SHP77 treated with DMSO at 0.1 percent for 48 hours (cell line): ENCODE data around the gene CACNA1I.

Experiments
- DNase-seq: peaks from one replicate; lab custom pipeline; 2025; lab: John Stamatoyannopoulos, UW

CACNA1I gene

DNA sequence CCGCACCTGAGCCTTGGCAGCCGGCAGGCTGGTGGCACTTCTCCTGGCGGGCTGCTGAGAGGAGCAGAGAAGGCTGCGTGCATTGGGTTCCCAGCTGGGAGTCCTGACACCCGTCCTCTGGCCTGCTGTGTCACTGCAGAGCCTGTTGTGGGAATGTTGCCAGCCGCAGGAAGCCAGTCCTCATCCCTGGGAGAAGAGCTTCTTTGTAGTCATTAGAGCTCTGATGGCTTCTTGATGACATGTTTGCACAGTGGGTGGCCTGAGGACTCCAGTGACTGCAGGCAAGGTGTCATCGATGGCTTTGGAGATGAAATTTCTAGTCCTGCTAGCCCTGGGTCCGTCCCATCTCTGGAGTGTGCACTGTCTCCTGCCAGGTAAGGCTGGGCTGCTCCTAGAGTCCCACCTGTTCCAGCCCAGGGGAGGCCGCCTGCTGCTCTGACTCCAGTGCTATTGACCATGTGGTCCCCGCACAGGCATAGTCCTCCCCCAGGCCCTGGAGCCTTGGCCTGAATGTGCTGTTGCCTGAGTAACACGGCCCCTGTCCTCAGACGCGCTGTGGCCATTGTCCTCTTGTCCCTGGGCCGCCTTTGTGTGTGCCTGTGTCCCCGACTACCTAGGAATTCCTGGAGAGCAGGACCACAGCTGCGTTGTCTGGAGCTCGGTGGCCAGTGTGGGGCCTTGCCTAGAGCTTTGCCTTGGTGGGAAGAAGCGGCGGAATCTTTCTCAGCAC, 129.2 kb downstream of the CACNA1I start:
- DNase-seq = peak; percentile 77

- no peak for DNase-seq
Measured at GRCh38 chr22:39700565-39700964, 130.0 kb downstream of the CACNA1I start.

DNA sequence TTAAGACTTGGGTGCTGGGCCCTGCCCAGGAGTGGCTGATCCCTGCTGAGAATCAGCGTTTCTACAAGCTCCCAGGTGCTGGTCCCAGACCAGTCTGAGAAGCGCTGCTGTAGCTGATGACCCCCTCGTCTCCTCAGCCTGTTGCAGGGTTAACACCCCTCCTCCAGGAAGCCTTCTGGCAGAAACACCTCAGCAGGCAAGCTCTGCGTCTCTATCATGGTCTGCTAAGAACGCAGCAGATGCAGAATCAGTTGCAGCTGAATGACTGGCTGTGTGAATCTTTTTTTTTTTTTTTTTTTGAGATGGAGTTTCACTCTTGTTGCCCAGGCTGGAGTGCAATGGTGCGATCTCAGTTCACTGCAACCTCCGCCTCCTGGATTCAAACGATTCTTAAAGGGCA, 132.5 kb downstream of the CACNA1I start:
- no peak for DNase-seq

GRCh38 chr22:39703928-39704639, 133.5 kb downstream of the CACNA1I start:
- no peak for DNase-seq

- DNase-seq = no peak
Measured at GRCh38 chr22:39705386-39705785, 134.8 kb downstream of the CACNA1I start.

- DNase-seq = no peak
Measured at GRCh38 chr22:39706376-39707140, 136.0 kb downstream of the CACNA1I start.

GRCh38 chr22:39707351-39707750, 136.8 kb downstream of the CACNA1I start:
- DNase-seq = no peak

DNA sequence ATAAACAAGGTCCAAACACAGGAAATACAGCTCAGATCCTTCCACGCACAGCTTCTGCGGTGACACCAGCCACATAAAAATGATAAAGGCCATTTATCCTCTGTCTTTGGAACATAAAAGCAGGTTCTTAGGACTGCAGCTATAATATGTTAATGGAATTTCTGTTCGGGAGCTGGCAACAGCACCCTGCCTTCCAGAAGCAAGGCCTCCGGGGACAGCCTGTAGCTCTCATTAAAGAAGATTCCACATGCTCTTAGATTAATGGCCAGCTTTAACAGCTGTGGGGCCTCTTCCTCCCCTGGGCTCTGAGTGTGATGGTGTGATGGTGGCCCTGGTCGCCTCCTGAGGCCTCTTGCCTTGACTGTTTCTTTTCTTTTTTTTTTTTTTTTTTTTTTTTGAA, 137.3 kb downstream of the CACNA1I start:
- no peak for DNase-seq

DNA sequence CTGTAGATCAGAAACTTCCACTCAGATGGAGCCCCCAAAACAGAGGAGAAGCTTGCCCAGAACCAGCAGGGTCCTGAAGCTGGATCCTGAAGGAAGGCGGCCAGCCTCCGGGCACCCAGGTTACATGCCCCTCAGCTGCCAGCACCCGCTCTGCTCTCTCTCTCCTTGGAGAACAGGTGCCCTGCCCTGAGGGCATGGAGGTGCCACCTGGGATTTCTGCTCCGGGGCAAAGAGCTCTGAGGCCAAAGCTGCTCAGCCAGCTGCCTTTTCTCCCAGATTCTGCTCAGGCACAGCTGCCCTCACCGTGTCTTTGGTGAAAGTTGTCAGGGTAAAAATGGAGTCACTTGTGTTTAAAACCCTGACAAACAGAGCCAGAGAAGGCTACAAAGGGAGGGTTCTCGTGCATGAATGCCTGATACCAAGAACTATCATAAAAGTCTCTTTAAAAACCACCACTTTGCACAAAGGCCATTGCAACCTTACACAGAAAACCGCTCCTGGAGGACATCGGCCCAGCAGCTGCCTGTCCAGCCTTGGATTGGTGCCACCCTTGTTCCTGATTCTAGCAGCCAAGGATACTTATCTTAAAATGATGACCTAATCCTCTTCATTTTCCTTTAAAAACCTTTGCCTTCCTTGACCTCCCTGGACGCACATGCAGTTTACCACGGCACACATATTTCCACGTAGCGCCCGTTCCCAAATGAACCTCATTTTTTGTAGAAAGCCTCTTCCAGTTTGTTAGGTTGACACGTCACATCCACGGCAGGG, 140.0 kb downstream of the CACNA1I start:
- no peak for DNase-seq

DNA sequence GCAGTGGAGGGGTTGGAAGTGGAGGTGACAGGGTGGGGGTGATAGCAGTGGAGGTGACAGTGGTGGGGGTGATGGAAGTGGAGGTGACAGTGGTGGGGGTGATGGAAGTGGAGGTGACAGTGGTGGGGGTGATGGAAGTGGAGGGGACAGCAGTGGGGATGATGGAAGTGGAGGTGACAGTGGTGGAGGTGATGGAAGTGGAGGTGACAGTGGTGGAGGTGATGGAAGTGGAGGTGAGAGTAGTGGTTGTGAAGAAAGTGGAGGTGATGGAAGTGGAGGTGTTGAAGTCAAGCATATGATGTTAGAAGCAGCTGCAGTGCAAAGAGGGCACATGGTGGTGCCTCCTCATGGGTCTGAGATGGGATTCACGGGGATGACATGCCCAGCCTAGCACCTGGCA, 141.5 kb downstream of the CACNA1I start:
- DNase-seq = no peak

- DNase-seq = no peak
Measured at GRCh38 chr22:39712751-39713525, 142.4 kb downstream of the CACNA1I start.

DNA sequence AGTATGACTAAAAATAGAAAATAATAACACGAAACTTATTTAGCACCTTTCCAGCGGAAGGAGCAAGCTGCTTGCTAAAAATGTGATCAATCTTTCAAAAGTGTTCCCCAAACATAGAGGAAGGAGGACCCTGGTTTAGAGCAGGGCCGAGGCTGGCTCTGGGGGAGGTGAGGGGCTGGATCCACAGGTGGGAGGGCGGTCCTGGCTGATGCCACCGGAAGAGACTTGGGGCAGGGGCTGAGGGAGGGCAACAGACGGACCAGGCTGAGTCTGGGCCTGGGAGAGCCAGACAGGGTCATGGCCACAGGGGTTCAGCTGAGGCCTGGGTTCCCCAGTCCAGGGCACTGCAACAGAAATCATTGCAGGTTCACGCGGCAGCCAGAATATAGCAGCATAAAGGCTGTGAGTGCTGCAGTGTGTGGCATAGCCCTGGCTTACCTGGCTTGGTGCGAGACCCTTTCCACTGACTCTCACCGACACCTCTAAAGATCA, 143.3 kb downstream of the CACNA1I start:
- DNase-seq = no peak

- no peak for DNase-seq
Measured at GRCh38 chr22:39714321-39714720, 143.8 kb downstream of the CACNA1I start.

DNA sequence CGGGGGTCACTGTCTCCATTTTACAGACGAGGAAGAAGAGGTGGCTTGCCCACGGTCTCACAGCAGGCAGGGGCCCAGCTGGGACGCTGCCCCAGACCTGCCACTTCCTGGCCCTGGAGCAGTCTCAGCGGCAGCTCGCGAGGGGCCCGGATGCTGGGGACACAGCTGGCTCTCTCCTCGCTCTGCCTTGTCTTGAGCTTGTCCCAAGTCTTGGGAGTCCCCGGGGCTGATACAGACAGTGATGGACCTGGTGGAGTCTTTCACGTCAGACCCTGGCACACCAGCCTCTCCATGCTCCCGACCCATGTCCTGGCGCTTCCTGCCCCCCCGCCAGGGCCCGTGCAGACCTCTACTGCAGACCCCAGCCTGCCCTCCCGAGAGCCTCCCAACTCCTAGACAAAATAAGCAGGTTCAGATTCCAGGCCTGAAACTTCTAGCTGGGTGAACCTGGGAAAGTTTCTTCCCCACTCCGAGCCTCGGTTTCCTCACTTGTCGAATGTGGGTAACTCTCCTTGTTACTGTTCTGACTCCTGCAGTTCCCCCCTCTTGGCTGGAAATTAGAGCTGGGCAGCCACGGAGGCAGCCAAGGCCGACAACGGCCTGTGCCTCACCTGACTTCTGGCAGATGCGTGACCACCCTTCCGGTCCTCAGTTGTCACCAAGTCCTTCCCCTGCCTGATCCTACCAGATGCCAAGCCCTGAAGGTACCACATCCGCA, 145.4 kb downstream of the CACNA1I start:
- no peak for DNase-seq

- no peak for DNase-seq
Measured at GRCh38 chr22:39716534-39716933, 146.0 kb downstream of the CACNA1I start.

- DNase-seq = no peak
Measured at GRCh38 chr22:39717099-39717498, 146.5 kb downstream of the CACNA1I start.

- no peak for DNase-seq
Measured at GRCh38 chr22:39718206-39718605, 147.7 kb downstream of the CACNA1I start.

- no peak for DNase-seq
Measured at GRCh38 chr22:39718921-39719475, 148.4 kb downstream of the CACNA1I start.

DNA sequence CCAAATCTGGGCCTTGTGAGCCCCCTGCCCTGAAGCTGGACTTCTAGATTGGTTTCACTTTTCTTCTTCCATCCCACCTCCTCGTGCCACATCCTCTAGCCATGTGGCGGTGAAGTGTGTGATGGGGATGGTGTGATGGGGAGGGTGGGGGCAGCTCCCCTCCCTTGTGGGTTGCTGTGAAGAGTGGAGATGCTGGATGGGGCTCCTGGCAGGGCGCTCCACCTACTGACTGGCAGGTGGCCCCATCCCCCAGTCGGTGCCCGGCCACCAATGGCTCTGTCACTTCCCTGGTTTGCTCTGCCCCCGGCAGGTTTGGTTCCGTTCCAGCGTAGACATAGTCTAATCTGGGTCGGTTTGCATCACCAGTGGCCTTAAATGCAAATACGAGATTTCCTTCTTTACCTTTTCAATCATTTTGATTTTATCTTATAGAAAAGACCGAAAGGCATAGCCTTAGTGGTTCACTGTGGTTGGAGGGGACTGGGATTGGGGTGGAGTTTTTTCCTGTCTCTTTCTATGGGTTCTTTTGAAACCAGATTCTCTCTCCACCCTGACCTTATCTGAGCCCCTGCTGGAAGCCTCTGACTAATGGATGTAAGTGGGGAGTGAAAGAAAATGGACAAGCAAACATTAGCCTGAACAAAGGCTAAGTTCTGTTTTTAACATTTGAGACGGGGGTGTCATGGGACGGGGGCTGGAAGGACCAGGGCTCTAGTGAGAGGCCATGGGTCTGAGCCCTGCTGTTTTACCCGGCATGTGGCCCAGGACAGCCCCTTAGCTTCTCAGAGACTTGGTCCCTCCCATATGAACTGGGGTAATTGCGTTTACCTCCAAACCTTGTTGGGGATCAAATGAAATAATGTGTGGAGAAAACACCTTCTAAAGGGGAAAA, 149.3 kb downstream of the CACNA1I start:
- DNase-seq = no peak
